Liver (tissue), 3 donors: ENCODE data around the gene THSD4.

Source experiments
- CTCF ChIP-seq: fragments of 150-350 bp; IDR thresholded peaks from 2 replicates; pipeline ENCODE4 v1.5.1; 2017; ENCODE audit warnings: improper control_type of control experiment, low read depth, low read length; ENCODE audit not compliant: missing input control
- MAX ChIP-seq: IDR thresholded peaks from 2 replicates; pipeline ENCODE4 v1.6.1; 2016; ENCODE audit warnings: antibody characterized with exemption
- RXRA ChIP-seq, 2 donors: IDR thresholded peaks; 2 replicates each; pipeline ENCODE4 v1.6.1; 2017 to 2018; ENCODE audit warnings: antibody characterized with exemption in 2 of 2, mild to moderate bottlenecking in 1 of 2
- SP1 ChIP-seq: IDR thresholded peaks from 2 replicates; pipeline ENCODE4 v1.6.1; 2018; ENCODE audit warnings: antibody characterized with exemption, mild to moderate bottlenecking
- donor health status: healthy.
- donor health status: healthy.

- TF ChIP-seq CTCF = no peak
- TF ChIP-seq RXRA (IDR thresholded peaks at IDR 0.05) = no peak
- no peak for TF ChIP-seq MAX
- TF ChIP-seq SP1 = no peak
Observed at GRCh38 chr15:71562251-71562650, 447.0 kb downstream of the THSD4 start.
